AG04450 (cell line): ENCODE results near the gene CD69. TPM values are rescaled to one million over a fixed set of nuclear protein-coding genes. Genes with fewer than 3 reads are reported as not detected.
"Not testable (repeated sequence)": the region's sequence is repeated elsewhere in the genome, so short reads cannot be mapped to it uniquely, and the experiment has no call there.

Experiments
- CTCF ChIA-PET: fragments of 300-600, 350-600 bp; formaldehyde crosslinking; extraction: SDS; loops from one replicate; lab custom pipeline; 2022; ENCODE audit warnings: antibody characterized with exemption, inconsistent platforms; lab: Charles Lee
- POLR2A ChIA-PET: fragments of 350-600 bp; formaldehyde crosslinking; extraction: SDS; loops from one replicate; lab custom pipeline; 2021; ENCODE audit warnings: antibody characterized with exemption, inconsistent platforms; lab: Yijun Ruan, JAX
- DNase-seq: peaks from one replicate; pipeline ENCODE4 v3.0.0-alpha.2; 2011; ENCODE audit warnings: low read depth, low spot score
- H3K27ac ChIP-seq: one replicate; pipeline ENCODE4 v1.5.1; 2012; ENCODE audit warnings: low read depth, low read length, control low read depth
- H3K27me3 ChIP-seq: one replicate; pipeline ENCODE4 v1.6.0; 2012; ENCODE audit warnings: low read length; ENCODE audit not compliant: control insufficient read depth, insufficient read depth
- H3K4me3 ChIP-seq: 2 replicates; pipeline ENCODE4 v1.5.1; 2011; ENCODE audit warnings: mild to moderate bottlenecking, low read depth, low read length, control low read depth
- H3K9me3 ChIP-seq: 2 replicates; pipeline ENCODE4 v1.5.1; 2012; ENCODE audit warnings: low read length; ENCODE audit not compliant: control insufficient read depth, insufficient read depth
- polyA plus RNA-seq: library from polyadenylated mRNA; depleted of rRNA; stranded (reverse); fragments of >200 nt; gene quantifications from 2 replicates; pipeline ENCODE4 v1.2.3, GENCODE V29; 2011
- TF ChIP-seq, protein P1 (sequence below): IDR thresholded peaks from 2 replicates; pipeline ENCODE4 v1.5.1; 2011; ENCODE audit warnings: low read depth, low read length, control low read depth, inconsistent platforms

Gene CD69
- polyA plus RNA-seq, 1 experiment = not detected

DNA sequence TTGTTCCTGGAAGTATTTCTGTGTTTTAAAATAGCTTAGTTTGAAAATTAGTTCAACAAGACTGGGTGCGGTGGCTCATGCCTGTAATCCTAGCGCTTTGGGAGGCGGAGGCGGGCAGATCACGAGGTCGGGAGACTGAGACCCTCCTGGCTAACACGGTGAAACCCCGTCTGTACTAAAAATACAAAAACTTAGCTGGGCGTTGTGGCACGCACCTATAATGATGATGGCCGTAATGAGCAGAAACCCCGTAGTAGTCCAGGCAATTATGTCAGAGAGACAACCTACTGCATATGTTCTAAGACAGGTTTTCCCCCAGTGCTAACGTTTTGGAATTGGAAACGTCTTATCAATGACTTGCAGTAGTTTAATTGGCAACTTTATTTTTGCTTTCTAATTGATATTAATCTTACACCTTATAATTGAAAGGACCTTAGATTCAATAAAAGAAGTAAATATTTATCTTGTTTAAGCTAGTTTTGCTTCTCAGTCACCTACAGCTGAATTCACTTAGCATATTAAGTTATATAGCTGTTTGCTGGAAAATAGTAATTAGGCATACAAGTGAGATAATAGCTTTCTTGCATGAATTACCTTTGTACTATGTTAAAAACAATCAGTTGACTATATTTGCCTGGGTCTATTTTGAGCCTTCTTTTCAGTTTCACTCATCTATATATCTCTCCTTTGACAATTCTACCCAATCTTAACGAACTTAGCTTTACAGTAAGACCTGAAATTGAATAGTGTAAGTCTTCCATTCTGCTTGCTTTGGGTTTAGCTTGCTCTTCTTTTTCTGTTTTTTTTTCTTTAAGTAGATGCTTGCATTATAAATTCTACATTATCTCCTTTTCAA, 43.4 kb downstream of the CD69 start:
- no peak for DNase-seq
- POLR2A ChIA-PET = no interaction called here
- Histone ChIP-seq H3K4me3 (no peak overlapping the region), H3K27ac (no peak overlapping the region), H3K9me3 (no peaks in the 10 kb centered on the region), H3K27me3 (peaks cover 3% of the 10 kb centered on the region)
- CTCF ChIA-PET = interaction anchor here (0.7 to 2.7 kb wide), 4 partner anchors 9 to 83 kb away, joined by 3 to 11 read pairs (median 4); no protein-coding TSS in a partner anchor
- TF ChIP-seq, protein P1, sequence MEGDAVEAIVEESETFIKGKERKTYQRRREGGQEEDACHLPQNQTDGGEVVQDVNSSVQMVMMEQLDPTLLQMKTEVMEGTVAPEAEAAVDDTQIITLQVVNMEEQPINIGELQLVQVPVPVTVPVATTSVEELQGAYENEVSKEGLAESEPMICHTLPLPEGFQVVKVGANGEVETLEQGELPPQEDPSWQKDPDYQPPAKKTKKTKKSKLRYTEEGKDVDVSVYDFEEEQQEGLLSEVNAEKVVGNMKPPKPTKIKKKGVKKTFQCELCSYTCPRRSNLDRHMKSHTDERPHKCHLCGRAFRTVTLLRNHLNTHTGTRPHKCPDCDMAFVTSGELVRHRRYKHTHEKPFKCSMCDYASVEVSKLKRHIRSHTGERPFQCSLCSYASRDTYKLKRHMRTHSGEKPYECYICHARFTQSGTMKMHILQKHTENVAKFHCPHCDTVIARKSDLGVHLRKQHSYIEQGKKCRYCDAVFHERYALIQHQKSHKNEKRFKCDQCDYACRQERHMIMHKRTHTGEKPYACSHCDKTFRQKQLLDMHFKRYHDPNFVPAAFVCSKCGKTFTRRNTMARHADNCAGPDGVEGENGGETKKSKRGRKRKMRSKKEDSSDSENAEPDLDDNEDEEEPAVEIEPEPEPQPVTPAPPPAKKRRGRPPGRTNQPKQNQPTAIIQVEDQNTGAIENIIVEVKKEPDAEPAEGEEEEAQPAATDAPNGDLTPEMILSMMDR = no peak

DNA sequence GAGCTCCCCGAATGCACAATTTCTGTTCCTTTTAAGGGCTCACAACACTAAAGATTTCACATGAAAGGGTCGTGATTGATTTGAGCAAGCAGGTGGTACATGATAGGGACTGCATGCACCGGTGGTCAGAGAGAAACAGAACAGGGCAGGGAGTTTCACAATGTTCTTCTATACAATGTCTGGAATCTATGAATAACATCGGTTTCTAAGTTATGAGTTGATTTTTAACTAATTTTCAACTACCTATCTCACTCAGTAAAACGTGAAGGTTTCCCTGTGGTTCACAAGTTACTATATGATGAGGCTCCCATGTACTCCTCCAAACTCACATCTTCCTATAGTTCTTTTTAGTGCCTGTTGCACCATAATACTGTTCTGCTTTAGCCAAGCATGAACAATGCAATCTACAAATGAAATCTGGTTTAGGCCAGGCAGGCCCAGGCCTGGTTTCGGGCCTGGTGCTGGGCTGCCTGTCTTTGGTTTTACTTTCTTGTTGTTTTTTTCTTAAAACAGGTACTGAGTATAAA, 47.6 kb downstream of the CD69 start:
- CTCF ChIA-PET = interaction anchor here (1.6 to 7.6 kb wide), 2 partner anchors 30 to 78 kb away, joined by 4 to 187 read pairs; no protein-coding TSS in a partner anchor
- POLR2A ChIA-PET, H3K27me3 ChIP-seq: not testable (repeated sequence)

DNA sequence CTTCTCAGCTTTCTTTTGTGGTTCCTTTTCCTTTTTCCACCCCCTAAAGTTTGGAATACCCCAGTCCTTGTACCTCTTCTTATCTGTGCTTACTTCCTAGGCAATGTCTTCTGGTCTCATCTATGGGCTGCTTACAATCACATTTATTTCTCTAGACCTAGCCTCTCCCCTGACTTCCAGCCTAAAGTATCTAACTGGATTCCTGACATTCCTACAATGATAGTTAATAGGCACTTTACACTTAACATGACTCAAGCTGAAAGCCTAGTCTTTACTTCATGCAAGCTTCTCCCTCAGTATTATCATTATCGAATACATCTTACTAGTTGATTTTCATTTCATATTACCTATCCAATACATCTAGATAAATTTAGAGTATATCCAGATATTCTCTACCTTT, 49.0 kb downstream of the CD69 start:
- Histone ChIP-seq H3K9me3 (no peaks in the 10 kb centered on the region), H3K27ac (no peak overlapping the region), H3K4me3 (no peak overlapping the region), H3K27me3 (peaks cover 2% of the 10 kb centered on the region)
- TF ChIP-seq, protein P1 = no peak
- CTCF ChIA-PET = interaction anchor here (0.7 to 7.6 kb wide), 8 partner anchors 10 to 382 kb away, joined by 3 to 187 read pairs (median 4); no protein-coding TSS in a partner anchor
- POLR2A ChIA-PET = no interaction called here
- DNase-seq = no peak

More for the DNA sequence above, 47.6 kb downstream of the CD69 start:
- not testable (repeated sequence) for DNase-seq, H3K27ac ChIP-seq, H3K9me3 ChIP-seq, H3K4me3 ChIP-seq

DNA sequence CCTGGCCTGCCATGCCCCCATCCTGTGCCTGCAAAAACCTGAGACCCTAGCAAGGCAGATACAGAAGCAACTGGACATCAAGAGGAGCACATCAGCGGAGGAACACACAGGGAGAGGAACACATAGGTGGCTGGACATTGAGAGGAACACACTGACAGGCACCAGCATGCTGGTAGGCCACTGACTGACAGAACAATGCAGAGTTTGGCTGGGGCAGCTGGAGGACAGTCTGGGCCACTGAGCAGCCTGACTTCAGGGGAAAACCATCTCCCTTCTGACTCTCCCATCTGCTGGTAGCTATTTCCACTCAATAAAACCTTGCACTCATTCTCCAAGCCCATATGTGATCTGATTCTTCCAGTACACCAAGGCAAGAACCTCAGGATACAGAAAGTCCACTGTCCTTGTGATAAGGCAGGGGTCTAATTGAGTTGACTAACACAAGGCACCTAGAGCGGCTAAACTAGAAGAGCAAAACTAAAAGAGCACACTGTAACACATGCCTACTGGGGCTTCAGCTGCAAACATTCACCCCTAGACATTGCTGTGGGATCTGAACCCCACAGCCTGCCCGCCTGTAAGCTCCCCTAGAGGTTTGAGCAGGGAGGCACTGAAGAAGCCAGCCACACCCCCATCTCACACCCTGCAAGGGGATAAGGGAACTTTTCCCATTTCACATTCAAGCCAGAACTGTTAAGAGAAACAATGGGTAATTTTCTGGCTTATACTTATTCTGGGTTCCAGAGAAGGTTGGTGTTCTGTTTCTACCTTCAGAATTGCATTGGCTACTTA, 49.9 kb downstream of the CD69 start:
- H3K27me3 ChIP-seq = peaks cover 2% of the 10 kb centered on the region
- POLR2A ChIA-PET = no interaction called here
- H3K4me3 ChIP-seq = no peak overlapping the region
- no peaks in the 10 kb centered on the region for H3K9me3 ChIP-seq
- TF ChIP-seq, protein P1 = no peak
- no peak overlapping the region for H3K27ac ChIP-seq
- CTCF ChIA-PET = interaction anchor here (0.7 to 7.6 kb wide), 6 partner anchors 9 to 381 kb away, joined by 3 to 187 read pairs (median 4); no protein-coding TSS in a partner anchor
- no peak for DNase-seq

DNA sequence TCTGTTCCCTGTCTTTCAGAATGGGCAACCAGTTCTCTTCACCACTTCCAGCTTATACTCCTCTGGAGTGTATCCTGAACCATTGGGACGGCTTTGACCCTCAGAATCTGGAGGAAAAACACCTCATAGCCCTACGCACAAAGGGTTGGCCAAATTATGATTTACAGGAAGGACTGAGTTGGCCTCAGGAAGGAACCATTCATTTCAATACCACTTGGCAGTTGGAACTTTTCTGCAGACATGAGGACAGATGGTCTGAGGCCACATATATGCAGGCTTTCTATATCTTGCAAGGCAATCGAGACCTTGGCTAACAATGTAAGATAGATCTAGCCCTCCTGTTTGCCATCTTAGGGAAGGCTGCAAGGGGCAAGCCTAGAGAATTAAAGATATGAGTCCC, 51.8 kb downstream of the CD69 start:
- Histone ChIP-seq H3K4me3 (no peak overlapping the region), H3K27me3 (peaks cover 2% of the 10 kb centered on the region), H3K27ac (no peak overlapping the region), H3K9me3 (no peaks in the 10 kb centered on the region)
- DNase-seq = no peak
- TF ChIP-seq, protein P1 = no peak
- ChIA-PET POLR2A (no interaction called here), CTCF (interaction anchor here (0.6 to 7.6 kb wide), 34 partner anchors 9 to 1052 kb away, joined by 3 to 187 read pairs (median 7); partner anchors contain the start of gene CLEC2D)
